GM23338 (cell line): ENCODE results near the gene EPHB1. TPM values are rescaled to one million over a fixed set of nuclear protein-coding genes. Genes with fewer than 3 reads are reported as not detected.

Experiments
- ATAC-seq: fragments of 200-7000 bp; cut with Tn5 transposase; 3 replicates; pipeline ENCODE4 v1.9.1; 2020
- DNase-seq: peaks from one replicate; pipeline ENCODE4 v3.0.0-alpha.2; 2015; ENCODE audit warnings: low spot score
- H2AFZ ChIP-seq: fragments of 200-600 bp; sonication (generic); 2 replicates; pipeline ENCODE4 v1.8.0; 2016; ENCODE audit warnings: antibody characterized with exemption, mild to moderate bottlenecking, moderate library complexity
- H3F3A ChIP-seq: fragments of 200-600 bp; sonication (generic); replicated peaks from 2 replicates; pipeline ENCODE4 v1.8.0; 2017; ENCODE audit warnings: antibody characterized with exemption, mixed run types, low read depth
- H3K27ac ChIP-seq: fragments of 200-600 bp; sonication (generic); 2 replicates; pipeline ENCODE4 v1.6.1; 2016; ENCODE audit warnings: low read depth
- H3K27me3 ChIP-seq: fragments of 200-600 bp; sonication (generic); 2 replicates; pipeline ENCODE4 v1.8.0; 2016; ENCODE audit warnings: mild to moderate bottlenecking, mixed run types, moderate library complexity; ENCODE audit not compliant: insufficient read depth
- H3K36me3 ChIP-seq: fragments of 200-600 bp; sonication (generic); 2 replicates; pipeline ENCODE4 v1.8.0; 2016; ENCODE audit warnings: mild to moderate bottlenecking; ENCODE audit not compliant: insufficient read depth
- H3K4me1 ChIP-seq: fragments of 200-600 bp; sonication (generic); 2 replicates; pipeline ENCODE4 v1.8.0; 2016; ENCODE audit warnings: mild to moderate bottlenecking, moderate library complexity; ENCODE audit not compliant: insufficient read depth
- H3K4me2 ChIP-seq: fragments of 200-600 bp; sonication (generic); 2 replicates; pipeline ENCODE4 v1.7.1; 2017; ENCODE audit warnings: mixed run types
- H3K4me3 ChIP-seq: fragments of 200-600 bp; sonication (generic); 2 replicates; pipeline ENCODE4 v1.6.1; 2016; ENCODE audit warnings: mixed run types
- H3K79me2 ChIP-seq: fragments of 200-600 bp; sonication (generic); replicated peaks from 2 replicates; pipeline ENCODE4 v1.8.0; 2017; ENCODE audit warnings: mild to moderate bottlenecking; ENCODE audit not compliant: insufficient read depth
- H3K9me2 ChIP-seq: fragments of 200-600 bp; sonication (generic); 2 replicates; pipeline ENCODE4 v1.8.0; 2017; ENCODE audit not compliant: insufficient read depth
- H4K20me1 ChIP-seq: fragments of 200-600 bp; sonication (generic); replicated peaks from 2 replicates; pipeline ENCODE4 v1.8.0; 2017; ENCODE audit warnings: mild to moderate bottlenecking; ENCODE audit not compliant: insufficient read depth
- H3K27ac Mint-ChIP-seq: 2 replicates; pipeline ENCODE4 v1.8.0; 2020; ENCODE audit warnings: inconsistent platforms, mild to moderate bottlenecking, moderate library complexity, mixed read lengths
- H3K27me3 Mint-ChIP-seq: 3 replicates; pipeline ENCODE4 v1.8.0; 2022; ENCODE audit warnings: low read depth, mild to moderate bottlenecking, moderate library complexity, mixed read lengths, inconsistent platforms; ENCODE audit not compliant: insufficient read depth, poor library complexity
- H3K36me3 Mint-ChIP-seq: 3 replicates; pipeline ENCODE4 v1.8.0; 2021; ENCODE audit warnings: low read depth, mild to moderate bottlenecking, inconsistent platforms, moderate library complexity, mixed read lengths
- H3K4me1 Mint-ChIP-seq: 3 replicates; pipeline ENCODE4 v1.8.0; 2020; ENCODE audit warnings: mild to moderate bottlenecking, inconsistent platforms, mixed read lengths
- H3K4me3 Mint-ChIP-seq: 3 replicates; pipeline ENCODE4 v1.8.0; 2021; ENCODE audit warnings: moderate library complexity, mild to moderate bottlenecking, inconsistent platforms, mixed read lengths
- H3K9me3 Mint-ChIP-seq: 3 replicates; pipeline ENCODE4 v1.8.0; 2020; ENCODE audit warnings: moderate library complexity, mild to moderate bottlenecking, inconsistent platforms, mixed read lengths
- CREB1 ChIP-seq: fragments of 250-450 bp; sonication (Bioruptor Pico); IDR thresholded peaks from 2 replicates; pipeline ENCODE4 v1.5.0; 2020; ENCODE audit warnings: low read depth, mild to moderate bottlenecking, moderate library complexity
- EZH2phosphoT487 ChIP-seq: fragments of 200-600 bp; sonication (generic); IDR thresholded peaks from one replicate; pipeline ENCODE4 v1.8.1; 2018; ENCODE audit warnings: antibody characterized with exemption; ENCODE audit not compliant: unreplicated experiment
- POLR2AphosphoS5 ChIP-seq: IDR thresholded peaks from 2 replicates; pipeline ENCODE4 v1.6.1; 2016; ENCODE audit warnings: antibody characterized with exemption, low read depth
- STAT1 ChIP-seq: IDR thresholded peaks from one replicate; pipeline ENCODE4 v1.6.1; 2016; ENCODE audit warnings: antibody characterized with exemption; ENCODE audit not compliant: unreplicated experiment
- ZNF331 ChIP-seq: fragments of 250-450 bp; sonication (Bioruptor Pico); IDR thresholded peaks from 2 replicates; pipeline ENCODE4 v1.5.0; 2020; ENCODE audit warnings: low read depth, mild to moderate bottlenecking, moderate library complexity
- polyA plus RNA-seq: library from polyadenylated mRNA; unstranded; fragments of >200 nt; fragmentation: Nextera tagmentation; extraction: Ambion mirVana; gene quantifications from 2 replicates; pipeline ENCODE4 v1.2.1, GENCODE V29; 2016
- total RNA-seq: library from RNA; depleted of rRNA; stranded (reverse); fragments of >200 nt; shearing (Covaris generic); gene quantifications from 2 replicates; pipeline ENCODE4 v1.2.3, GENCODE V29; 2014
- TF ChIP-seq, protein P1 (sequence below): fragments of 250-450 bp; sonication (Bioruptor Pico); IDR thresholded peaks from 2 replicates; pipeline ENCODE4 v1.5.0; 2020; ENCODE audit warnings: mild to moderate bottlenecking, moderate library complexity
- TF ChIP-seq, protein P2 (sequence below): IDR thresholded peaks from 2 replicates; pipeline ENCODE4 v1.6.1; 2016; ENCODE audit warnings: antibody characterized with exemption
- TF ChIP-seq, protein P3 (sequence below): IDR thresholded peaks from one replicate; pipeline ENCODE4 v1.6.1; 2018; ENCODE audit warnings: antibody characterized with exemption; ENCODE audit not compliant: unreplicated experiment

The EPHB1 gene
- total and polyA plus RNA-seq, 2 experiments from 2014 or later = 2.7 to 5.2 TPM

DNA sequence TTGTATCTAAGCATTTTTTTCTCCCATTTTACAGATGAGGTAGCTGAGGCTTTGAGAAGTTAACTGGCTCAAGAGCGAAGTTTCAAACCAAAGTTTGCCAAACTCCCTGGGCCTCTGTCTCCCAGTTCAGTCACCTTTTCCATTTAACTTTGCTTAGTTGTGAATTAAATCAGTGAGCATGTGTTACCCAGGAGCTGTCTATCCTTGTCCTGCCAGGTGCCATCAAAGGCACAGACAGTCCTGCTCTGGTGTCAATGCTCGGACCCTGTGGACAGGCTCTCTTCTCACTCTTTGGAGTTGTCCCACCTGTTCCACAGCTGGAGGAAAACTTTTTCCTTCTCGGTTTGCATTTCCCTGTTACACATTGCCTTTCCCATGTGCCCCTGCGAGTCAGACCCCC, 8.6 kb downstream of the EPHB1 start (continued):
- TF ChIP-seq, protein P1, sequence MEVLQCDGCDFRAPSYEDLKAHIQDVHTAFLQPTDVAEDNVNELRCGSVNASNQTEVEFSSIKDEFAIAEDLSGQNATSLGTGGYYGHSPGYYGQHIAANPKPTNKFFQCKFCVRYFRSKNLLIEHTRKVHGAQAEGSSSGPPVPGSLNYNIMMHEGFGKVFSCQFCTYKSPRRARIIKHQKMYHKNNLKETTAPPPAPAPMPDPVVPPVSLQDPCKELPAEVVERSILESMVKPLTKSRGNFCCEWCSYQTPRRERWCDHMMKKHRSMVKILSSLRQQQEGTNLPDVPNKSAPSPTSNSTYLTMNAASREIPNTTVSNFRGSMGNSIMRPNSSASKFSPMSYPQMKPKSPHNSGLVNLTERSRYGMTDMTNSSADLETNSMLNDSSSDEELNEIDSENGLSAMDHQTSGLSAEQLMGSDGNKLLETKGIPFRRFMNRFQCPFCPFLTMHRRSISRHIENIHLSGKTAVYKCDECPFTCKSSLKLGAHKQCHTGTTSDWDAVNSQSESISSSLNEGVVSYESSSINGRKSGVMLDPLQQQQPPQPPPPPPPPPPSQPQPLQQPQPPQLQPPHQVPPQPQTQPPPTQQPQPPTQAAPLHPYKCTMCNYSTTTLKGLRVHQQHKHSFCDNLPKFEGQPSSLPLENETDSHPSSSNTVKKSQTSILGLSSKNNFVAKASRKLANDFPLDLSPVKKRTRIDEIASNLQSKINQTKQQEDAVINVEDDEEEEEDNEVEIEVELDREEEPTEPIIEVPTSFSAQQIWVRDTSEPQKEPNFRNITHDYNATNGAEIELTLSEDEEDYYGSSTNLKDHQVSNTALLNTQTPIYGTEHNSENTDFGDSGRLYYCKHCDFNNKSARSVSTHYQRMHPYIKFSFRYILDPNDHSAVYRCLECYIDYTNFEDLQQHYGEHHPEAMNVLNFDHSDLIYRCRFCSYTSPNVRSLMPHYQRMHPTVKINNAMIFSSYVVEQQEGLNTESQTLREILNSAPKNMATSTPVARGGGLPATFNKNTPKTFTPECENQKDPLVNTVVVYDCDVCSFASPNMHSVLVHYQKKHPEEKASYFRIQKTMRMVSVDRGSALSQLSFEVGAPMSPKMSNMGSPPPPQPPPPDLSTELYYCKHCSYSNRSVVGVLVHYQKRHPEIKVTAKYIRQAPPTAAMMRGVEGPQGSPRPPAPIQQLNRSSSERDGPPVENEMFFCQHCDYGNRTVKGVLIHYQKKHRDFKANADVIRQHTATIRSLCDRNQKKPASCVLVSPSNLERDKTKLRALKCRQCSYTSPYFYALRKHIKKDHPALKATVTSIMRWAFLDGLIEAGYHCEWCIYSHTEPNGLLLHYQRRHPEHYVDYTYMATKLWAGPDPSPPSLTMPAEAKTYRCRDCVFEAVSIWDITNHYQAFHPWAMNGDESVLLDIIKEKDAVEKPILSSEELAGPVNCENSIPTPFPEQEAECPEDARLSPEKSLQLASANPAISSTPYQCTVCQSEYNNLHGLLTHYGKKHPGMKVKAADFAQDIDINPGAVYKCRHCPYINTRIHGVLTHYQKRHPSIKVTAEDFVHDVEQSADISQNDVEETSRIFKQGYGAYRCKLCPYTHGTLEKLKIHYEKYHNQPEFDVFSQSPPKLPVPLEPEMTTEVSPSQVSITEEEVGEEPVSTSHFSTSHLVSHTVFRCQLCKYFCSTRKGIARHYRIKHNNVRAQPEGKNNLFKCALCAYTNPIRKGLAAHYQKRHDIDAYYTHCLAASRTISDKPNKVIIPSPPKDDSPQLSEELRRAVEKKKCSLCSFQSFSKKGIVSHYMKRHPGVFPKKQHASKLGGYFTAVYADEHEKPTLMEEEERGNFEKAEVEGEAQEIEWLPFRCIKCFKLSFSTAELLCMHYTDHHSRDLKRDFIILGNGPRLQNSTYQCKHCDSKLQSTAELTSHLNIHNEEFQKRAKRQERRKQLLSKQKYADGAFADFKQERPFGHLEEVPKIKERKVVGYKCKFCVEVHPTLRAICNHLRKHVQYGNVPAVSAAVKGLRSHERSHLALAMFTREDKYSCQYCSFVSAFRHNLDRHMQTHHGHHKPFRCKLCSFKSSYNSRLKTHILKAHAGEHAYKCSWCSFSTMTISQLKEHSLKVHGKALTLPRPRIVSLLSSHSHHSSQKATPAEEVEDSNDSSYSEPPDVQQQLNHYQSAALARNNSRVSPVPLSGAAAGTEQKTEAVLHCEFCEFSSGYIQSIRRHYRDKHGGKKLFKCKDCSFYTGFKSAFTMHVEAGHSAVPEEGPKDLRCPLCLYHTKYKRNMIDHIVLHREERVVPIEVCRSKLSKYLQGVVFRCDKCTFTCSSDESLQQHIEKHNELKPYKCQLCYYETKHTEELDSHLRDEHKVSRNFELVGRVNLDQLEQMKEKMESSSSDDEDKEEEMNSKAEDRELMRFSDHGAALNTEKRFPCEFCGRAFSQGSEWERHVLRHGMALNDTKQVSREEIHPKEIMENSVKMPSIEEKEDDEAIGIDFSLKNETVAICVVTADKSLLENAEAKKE (CRISPR knock-in tag) = no peak
- TF ChIP-seq POLR2AphosphoS5 (no peak), EZH2phosphoT487 (no peak)

DNA sequence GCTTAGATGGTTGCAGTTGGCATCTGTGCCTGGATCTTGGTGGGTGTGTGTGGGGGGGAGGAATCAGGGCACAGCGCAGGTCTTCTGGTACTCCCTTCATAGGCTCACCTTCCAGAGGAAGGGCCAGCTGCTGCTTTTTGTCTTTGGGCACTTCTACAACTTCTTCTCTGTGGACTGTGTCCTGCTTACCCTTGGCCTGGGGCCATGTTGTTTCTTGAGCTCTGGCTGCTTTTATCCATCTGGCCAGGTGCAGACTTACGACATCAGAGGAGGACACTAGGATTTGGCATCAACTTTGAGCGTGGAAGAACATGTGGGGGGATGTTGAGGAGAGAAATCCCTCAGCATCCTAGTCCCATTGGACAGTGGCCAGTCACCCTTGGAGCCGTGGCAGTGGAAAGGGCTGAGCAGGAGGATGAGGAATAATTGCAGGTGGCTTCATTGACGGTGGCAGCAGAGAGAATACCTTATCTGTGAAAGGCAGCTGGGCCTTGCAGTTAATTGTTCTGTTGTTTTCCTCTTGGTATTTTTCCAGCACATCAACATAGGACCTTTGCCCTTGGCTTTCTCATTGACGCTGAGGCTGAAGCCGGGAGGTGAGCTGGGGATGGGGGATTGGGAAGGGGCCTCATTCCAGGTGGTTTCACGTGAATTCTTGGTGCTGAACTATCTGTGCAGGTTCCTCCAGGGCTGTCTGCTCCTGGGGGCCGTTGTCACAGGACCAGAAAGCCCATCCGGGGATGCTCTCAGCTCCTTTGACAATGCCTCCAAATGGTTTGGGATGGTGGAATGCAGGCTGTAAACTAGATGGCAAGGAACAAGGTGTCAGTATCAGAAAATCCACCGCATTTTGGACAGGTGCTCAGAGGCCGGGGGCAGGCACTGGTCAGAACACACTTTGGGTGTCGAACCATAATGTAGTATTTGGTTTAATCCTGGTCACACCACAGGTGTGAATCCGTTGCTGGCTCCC, 9.7 kb downstream of the EPHB1 start:
- ATAC-seq (no peak), DNase-seq (no peak)
- H3K9me3 Mint-ChIP-seq = no peaks in the 10 kb centered on the region
- no peaks in the 10 kb centered on the region for H3F3A ChIP-seq
- no peak overlapping the region for H3K27ac Mint-ChIP-seq
- peaks cover 47% of the 10 kb centered on the region for H3K4me1 Mint-ChIP-seq
- H3K36me3 ChIP-seq = no peaks in the 10 kb centered on the region
- H3K36me3 Mint-ChIP-seq = no peaks in the 10 kb centered on the region
- H2AFZ ChIP-seq = no peak overlapping the region
- H3K79me2 ChIP-seq = peaks cover 4% of the 10 kb centered on the region; the same call in 1 of the 2 replicates
- no peaks in the 10 kb centered on the region for H4K20me1 ChIP-seq
- peaks cover 4% of the 10 kb centered on the region for H3K27me3 Mint-ChIP-seq
- H3K4me2 ChIP-seq = no peak overlapping the region
- H3K27ac ChIP-seq = no peak overlapping the region
- peaks cover 5% of the 10 kb centered on the region; the same call in 1 of the 2 replicates for H3K9me2 ChIP-seq
- TF ChIP-seq CREB1 (CRISPR knock-in tag) (no peak), POLR2AphosphoS5 (no peak), STAT1 (no peak), ZNF331 (CRISPR knock-in tag) (no peak)
- TF ChIP-seq, protein P2, sequence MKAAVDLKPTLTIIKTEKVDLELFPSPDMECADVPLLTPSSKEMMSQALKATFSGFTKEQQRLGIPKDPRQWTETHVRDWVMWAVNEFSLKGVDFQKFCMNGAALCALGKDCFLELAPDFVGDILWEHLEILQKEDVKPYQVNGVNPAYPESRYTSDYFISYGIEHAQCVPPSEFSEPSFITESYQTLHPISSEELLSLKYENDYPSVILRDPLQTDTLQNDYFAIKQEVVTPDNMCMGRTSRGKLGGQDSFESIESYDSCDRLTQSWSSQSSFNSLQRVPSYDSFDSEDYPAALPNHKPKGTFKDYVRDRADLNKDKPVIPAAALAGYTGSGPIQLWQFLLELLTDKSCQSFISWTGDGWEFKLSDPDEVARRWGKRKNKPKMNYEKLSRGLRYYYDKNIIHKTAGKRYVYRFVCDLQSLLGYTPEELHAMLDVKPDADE = no peak
- TF ChIP-seq, protein P3, sequence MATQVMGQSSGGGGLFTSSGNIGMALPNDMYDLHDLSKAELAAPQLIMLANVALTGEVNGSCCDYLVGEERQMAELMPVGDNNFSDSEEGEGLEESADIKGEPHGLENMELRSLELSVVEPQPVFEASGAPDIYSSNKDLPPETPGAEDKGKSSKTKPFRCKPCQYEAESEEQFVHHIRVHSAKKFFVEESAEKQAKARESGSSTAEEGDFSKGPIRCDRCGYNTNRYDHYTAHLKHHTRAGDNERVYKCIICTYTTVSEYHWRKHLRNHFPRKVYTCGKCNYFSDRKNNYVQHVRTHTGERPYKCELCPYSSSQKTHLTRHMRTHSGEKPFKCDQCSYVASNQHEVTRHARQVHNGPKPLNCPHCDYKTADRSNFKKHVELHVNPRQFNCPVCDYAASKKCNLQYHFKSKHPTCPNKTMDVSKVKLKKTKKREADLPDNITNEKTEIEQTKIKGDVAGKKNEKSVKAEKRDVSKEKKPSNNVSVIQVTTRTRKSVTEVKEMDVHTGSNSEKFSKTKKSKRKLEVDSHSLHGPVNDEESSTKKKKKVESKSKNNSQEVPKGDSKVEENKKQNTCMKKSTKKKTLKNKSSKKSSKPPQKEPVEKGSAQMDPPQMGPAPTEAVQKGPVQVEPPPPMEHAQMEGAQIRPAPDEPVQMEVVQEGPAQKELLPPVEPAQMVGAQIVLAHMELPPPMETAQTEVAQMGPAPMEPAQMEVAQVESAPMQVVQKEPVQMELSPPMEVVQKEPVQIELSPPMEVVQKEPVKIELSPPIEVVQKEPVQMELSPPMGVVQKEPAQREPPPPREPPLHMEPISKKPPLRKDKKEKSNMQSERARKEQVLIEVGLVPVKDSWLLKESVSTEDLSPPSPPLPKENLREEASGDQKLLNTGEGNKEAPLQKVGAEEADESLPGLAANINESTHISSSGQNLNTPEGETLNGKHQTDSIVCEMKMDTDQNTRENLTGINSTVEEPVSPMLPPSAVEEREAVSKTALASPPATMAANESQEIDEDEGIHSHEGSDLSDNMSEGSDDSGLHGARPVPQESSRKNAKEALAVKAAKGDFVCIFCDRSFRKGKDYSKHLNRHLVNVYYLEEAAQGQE = no peak
- H3K4me3 Mint-ChIP-seq = no peak overlapping the region
- peaks cover 8% of the 10 kb centered on the region; the same call in 1 of the 2 replicates for H3K4me1 ChIP-seq
- H3K4me3 ChIP-seq = no peak overlapping the region
- H3K27me3 ChIP-seq = 0 out of 2 replicates have a peak, but pooled peaks cover 4% of the 10 kb centered on the region
